Panc1 (cell line): Measurements from ENCODE around the gene LEPROT. TPM values are rescaled to one million over a fixed set of nuclear protein-coding genes. Genes with fewer than 3 reads are reported as not detected.

Source experiments
- ATAC-seq: fragments of 200-7000 bp; cut with Tn5 transposase; 2 replicates; pipeline ENCODE4 v1.9.1; 2020; ENCODE audit warnings: mild to moderate bottlenecking, moderate library complexity
- BruUV-seq: library from RNA; stranded (reverse); fragments of 400-500 nt; replicated peaks from 2 replicates; lab custom pipeline; 2021; lab: Mats Ljungman, UMichigan
- CTCF ChIA-PET: fragments of 300-600 bp; sonication (Branson Sonifier 250); formaldehyde crosslinking; loops from one replicate; lab custom pipeline; 2022; ENCODE audit warnings: antibody characterized with exemption; lab: Charles Lee
- POLR2A ChIA-PET: fragments of 300-600 bp; sonication (Branson Sonifier 250); formaldehyde crosslinking; loops from one replicate; lab custom pipeline; 2022; ENCODE audit warnings: antibody characterized with exemption; lab: Charles Lee
- DNase-seq: peaks from one replicate; pipeline ENCODE4 v3.0.0-alpha.2; 2010; ENCODE audit warnings: low read depth, low spot score
- H3K27ac ChIP-seq: 2 replicates; pipeline ENCODE4 v1.5.1; 2011; ENCODE audit warnings: mild to moderate bottlenecking, low read length, inconsistent platforms
- H3K27me3 ChIP-seq: fragments of 200-500 bp; sonication (Bioruptor generic); 2 replicates; pipeline ENCODE4 v1.6.0; 2014; ENCODE audit warnings: low read length, inconsistent platforms; ENCODE audit not compliant: control insufficient read depth, insufficient read depth
- H3K36me3 ChIP-seq: fragments of 200-500 bp; sonication (Bioruptor generic); 2 replicates; pipeline ENCODE4 v1.5.1; 2014; ENCODE audit warnings: inconsistent platforms, mild to moderate bottlenecking, low read length, moderate library complexity; ENCODE audit not compliant: control insufficient read depth, insufficient read depth
- H3K4me1 ChIP-seq: 2 replicates; pipeline ENCODE4 v1.5.1; 2011; ENCODE audit warnings: inconsistent platforms, mild to moderate bottlenecking, low read length, moderate library complexity; ENCODE audit not compliant: control insufficient read depth, insufficient read depth
- H3K4me3 ChIP-seq, 2 experiments: 2 replicates each; pipeline ENCODE4 v1.5.1; 2011 to 2012; ENCODE audit warnings: low read depth in 2 of 2, low read length in 2 of 2, mild to moderate bottlenecking in 2 of 2, inconsistent platforms in 1 of 2, moderate library complexity in 1 of 2
- H3K9me3 ChIP-seq: fragments of 200-500 bp; sonication (Bioruptor generic); 2 replicates; pipeline ENCODE4 v1.5.1; 2014; ENCODE audit warnings: low read depth, mild to moderate bottlenecking, inconsistent platforms, low read length, moderate library complexity; ENCODE audit not compliant: control insufficient read depth, insufficient read depth
- CTCF ChIP-seq: fragments of 450-650 bp; IDR thresholded peaks from 2 replicates; pipeline ENCODE4 v1.5.1; 2017; ENCODE audit warnings: mild to moderate bottlenecking
- POLR2AphosphoS5 ChIP-seq: IDR thresholded peaks from 2 replicates; pipeline ENCODE4 v1.6.1; 2012; ENCODE audit warnings: mild to moderate bottlenecking, low read depth, low read length, moderate library complexity
- REST ChIP-seq, 2 experiments: IDR thresholded peaks; 2 replicates each; pipeline ENCODE4 v1.6.1; 2011 to 2012; ENCODE audit warnings: low read depth in 2 of 2, control low read depth in 1 of 2, low read length in 1 of 2, mild to moderate bottlenecking in 1 of 2, moderate library complexity in 1 of 2; ENCODE audit not compliant: insufficient read depth in 1 of 2
- SIN3A ChIP-seq: IDR thresholded peaks from 2 replicates; pipeline ENCODE4 v1.6.1; 2012; ENCODE audit warnings: low read depth, mild to moderate bottlenecking, low read length, moderate library complexity, borderline replicate concordance; ENCODE audit not compliant: insufficient read depth
- TCF7L2 ChIP-seq: IDR thresholded peaks from 2 replicates; pipeline ENCODE4 v1.6.1; 2011; ENCODE audit warnings: mild to moderate bottlenecking, low read depth, low read length, inconsistent platforms
- in situ Hi-C: cut with HindIII; loops from 2 replicates; pipeline ENCODE4 v1.10.0; 2016; ENCODE audit warnings: low sequenced_read_pairs, low pct_unique_long_range_greater_than_20kb
- intact Hi-C: fragments of 100-400 bp; cut with micrococcal nuclease; formaldehyde crosslinking; loops from one replicate; pipeline ENCODE4 v1.10.0; 2022; ENCODE audit not compliant: unreplicated experiment
- total RNA-seq: library from RNA; stranded (reverse); gene quantifications from one replicate; pipeline ENCODE4 v1.2.1, GENCODE V29; 2021; ENCODE audit not compliant: unreplicated experiment

Gene LEPROT
- total RNA-seq, 1 experiment from 2014 or later, result 53.6 TPM

- no TSS peak for BruUV-seq
- no peaks in the 10 kb centered on the region for H3K27me3 ChIP-seq
- H3K4me1 ChIP-seq, result no peaks in the 10 kb centered on the region
- in situ Hi-C loops (no loop called here), intact Hi-C loops (no loop called here)
- H3K27ac ChIP-seq, result no peak overlapping the region
- no peaks in the 10 kb centered on the region for H3K36me3 ChIP-seq
- ChIA-PET CTCF (no interaction called here), POLR2A (no interaction called here)
- no peak overlapping the region for H3K4me3 ChIP-seq
- H3K9me3 ChIP-seq, result no peaks in the 10 kb centered on the region
- ATAC-seq, result no peak
- DNase-seq, result no peak
- TF ChIP-seq SIN3A (no peak), REST (IDR thresholded peaks at IDR 0.05; ENCODE audit: insufficient read depth in 1 of 2, low read depth in 2 of 2, low read length in 1 of 2) (no peak), CTCF (no peak), POLR2AphosphoS5 (no peak), TCF7L2 (no peak)
Observed at GRCh38 chr1:65440915-65441314, 20.4 kb downstream of the LEPROT start.

- Histone ChIP-seq H3K36me3 (no peaks in the 10 kb centered on the region), H3K4me1 (no peaks in the 10 kb centered on the region), H3K4me3 (no peak overlapping the region), H3K27ac (no peak overlapping the region), H3K9me3 (no peaks in the 10 kb centered on the region), H3K27me3 (no peaks in the 10 kb centered on the region)
- TF ChIP-seq TCF7L2 (no peak), SIN3A (no peak), POLR2AphosphoS5 (no peak), REST (IDR thresholded peaks at IDR 0.05; ENCODE audit: insufficient read depth in 1 of 2, low read depth in 2 of 2, low read length in 1 of 2) (no peak), CTCF (no peak)
- no TSS peak for BruUV-seq
- in situ Hi-C loops (no loop called here), intact Hi-C loops (no loop called here)
- POLR2A ChIA-PET, result no interaction called here
- CTCF ChIA-PET, result no interaction called here
- DNase-seq (no peak), ATAC-seq (no peak)
Observed at GRCh38 chr1:65441464-65441863, 21.0 kb downstream of the LEPROT start.
